Measurements from ENCODE around the gene SAMD14.
A peak's percentile ranks its signal among the peaks of the same experiment; 100 is the strongest.

The SAMD14 gene

GRCh38 chr17:50151041-50151936, 21.3 kb upstream of the SAMD14 start:
- ATAC-seq, result peak; percentile 70
- TF ChIP-seq POU6F1 (CRISPR knock-in tag; IDR thresholded peaks at IDR 0.05; ENCODE audit: borderline replicate concordance, low read depth), result no peak
- TF ChIP-seq ZNF70 (CRISPR knock-in tag; IDR thresholded peaks at IDR 0.05), result peak; percentile 75; the same call in 1 of the 2 replicates
- TF ChIP-seq PATZ1 (CRISPR knock-in tag; IDR thresholded peaks at IDR 0.05; ENCODE audit: borderline replicate concordance), result peak; percentile 83; the same call in 1 of the 2 replicates
- no peak for TF ChIP-seq OSR1 (CRISPR knock-in tag; IDR thresholded peaks at IDR 0.05)
- TF ChIP-seq CSRNP3 (CRISPR knock-in tag; IDR thresholded peaks at IDR 0.05), result no peak
- no peak for TF ChIP-seq ZNF8 (CRISPR knock-in tag; IDR thresholded peaks at IDR 0.05)
- no peak for TF ChIP-seq ZFP3 (CRISPR knock-in tag; IDR thresholded peaks at IDR 0.05)
- no peak for TF ChIP-seq GLIS3 (CRISPR knock-in tag; IDR thresholded peaks at IDR 0.05)
- TF ChIP-seq RARB (CRISPR knock-in tag; IDR thresholded peaks at IDR 0.05), result no peak
- TF ChIP-seq PPARA (CRISPR knock-in tag; IDR thresholded peaks at IDR 0.05; ENCODE audit: borderline replicate concordance), result no peak
- no peak for TF ChIP-seq ZNF565 (CRISPR knock-in tag; conservative IDR thresholded peaks at IDR 0.05; ENCODE audit: low read depth)
- no peak for TF ChIP-seq TOX (CRISPR knock-in tag; IDR thresholded peaks at IDR 0.05; ENCODE audit: borderline replicate concordance)
- TF ChIP-seq ISL1 (CRISPR knock-in tag; IDR thresholded peaks at IDR 0.05), result no peak
- no peak for TF ChIP-seq ESRRG (CRISPR knock-in tag; IDR thresholded peaks at IDR 0.05)
- TF ChIP-seq ZC3H10 (CRISPR knock-in tag; IDR thresholded peaks at IDR 0.05), result no peak
- 0 out of 2 replicates have a peak, but pooled peaks have one; percentile 17 for TF ChIP-seq TSHZ2 (CRISPR knock-in tag; IDR thresholded peaks at IDR 0.05)
- TF ChIP-seq CSDC2 (CRISPR knock-in tag; IDR thresholded peaks at IDR 0.05), result no peak
- no peak for TF ChIP-seq ZFP30 (CRISPR knock-in tag; IDR thresholded peaks at IDR 0.05)
- TF ChIP-seq ARNTL (CRISPR knock-in tag; IDR thresholded peaks at IDR 0.05; ENCODE audit: borderline replicate concordance, low read depth), result no peak
- TF ChIP-seq BACH2 (CRISPR knock-in tag; IDR thresholded peaks at IDR 0.05; ENCODE audit: borderline replicate concordance), result no peak

- no peak for ATAC-seq
- TF ChIP-seq GLIS3 (CRISPR knock-in tag; IDR thresholded peaks at IDR 0.05) (no peak), ZNF565 (CRISPR knock-in tag; conservative IDR thresholded peaks at IDR 0.05; ENCODE audit: low read depth) (no peak), ZNF70 (CRISPR knock-in tag; IDR thresholded peaks at IDR 0.05) (no peak), CREB5 (CRISPR knock-in tag; IDR thresholded peaks at IDR 0.05; ENCODE audit: low read depth) (no peak), ZNF8 (CRISPR knock-in tag; IDR thresholded peaks at IDR 0.05) (no peak), POU6F1 (CRISPR knock-in tag; IDR thresholded peaks at IDR 0.05; ENCODE audit: borderline replicate concordance, low read depth) (no peak), RARB (CRISPR knock-in tag; IDR thresholded peaks at IDR 0.05) (no peak), ISL1 (CRISPR knock-in tag; IDR thresholded peaks at IDR 0.05) (no peak), TOX (CRISPR knock-in tag; IDR thresholded peaks at IDR 0.05; ENCODE audit: borderline replicate concordance) (no peak), CSRNP3 (CRISPR knock-in tag; IDR thresholded peaks at IDR 0.05) (no peak), ZFP30 (CRISPR knock-in tag; IDR thresholded peaks at IDR 0.05) (no peak), TCF4 (CRISPR knock-in tag; IDR thresholded peaks at IDR 0.05; ENCODE audit: borderline replicate concordance) (no peak), CSDC2 (CRISPR knock-in tag; IDR thresholded peaks at IDR 0.05) (no peak), ESRRG (CRISPR knock-in tag; IDR thresholded peaks at IDR 0.05) (no peak), SNAI2 (CRISPR knock-in tag; IDR thresholded peaks at IDR 0.05) (no peak)
Measured at GRCh38 chr17:50150354-50151040, 20.5 kb upstream of the SAMD14 start, which contains the start of gene PPP1R9B. PPP1R9B (minus strand) TSS chr17:50150677; CDS start chr17:50150513, 164 bp downstream.
